Endothelial cell of umbilical vein (primary cell): ENCODE data around the gene CTNNB1. TPM values are rescaled to one million over a fixed set of nuclear protein-coding genes. Genes with fewer than 3 reads are reported as not detected.

Source experiments
- BruUV-seq: library from RNA; stranded (reverse); fragments of 400-500 nt; replicated peaks from 2 replicates; lab custom pipeline; 2021; lab: Mats Ljungman, UMichigan
- CTCF ChIA-PET: fragments of 300-600, 350-600 bp; sonication (Branson Sonifier 250); formaldehyde crosslinking; loops from one replicate; lab custom pipeline; 2021; ENCODE audit warnings: antibody characterized with exemption, inconsistent platforms; lab: Charles Lee
- POLR2A ChIA-PET: fragments of 300-600, 350-600 bp; sonication (Branson Sonifier 250); formaldehyde crosslinking; loops from one replicate; lab custom pipeline; 2021; ENCODE audit warnings: antibody characterized with exemption, inconsistent platforms; lab: Charles Lee
- DNase-seq: peaks from one replicate; pipeline ENCODE4 v3.0.0-alpha.2; 2011; ENCODE audit warnings: low read depth, low spot score
- FAIRE-seq: peaks from 2 replicates; lab custom pipeline; 2011; peaks lifted over from hg19 to GRCh38; lab: Jason Lieb, UNC
- H2AFZ ChIP-seq: 2 replicates; pipeline ENCODE4 v1.6.0; 2012; ENCODE audit warnings: low read depth, low read length, control low read depth, inconsistent platforms
- H3K27ac ChIP-seq: 2 replicates; pipeline ENCODE4 v1.5.1; 2011; ENCODE audit warnings: low read depth, mild to moderate bottlenecking, control low read depth, low read length, moderate library complexity; ENCODE audit not compliant: insufficient read depth
- H3K27me3 ChIP-seq, 2 experiments: 2 replicates each; pipeline versions ENCODE4 v1.6.0 to v1.6.1; 2011; ENCODE audit warnings: low read length in 2 of 2, mixed read lengths in 1 of 2; ENCODE audit not compliant: control insufficient read depth in 2 of 2, insufficient read depth in 2 of 2
- H3K36me3 ChIP-seq, 2 experiments: 2 replicates in 1 of 2; 3 replicates in 1 of 2; pipeline ENCODE4 v1.5.1; 2011; ENCODE audit warnings: low read length in 2 of 2, mild to moderate bottlenecking in 1 of 2, moderate library complexity in 1 of 2; ENCODE audit not compliant: control insufficient read depth in 2 of 2, insufficient read depth in 2 of 2; ENCODE audit errors: extremely low read depth in 1 of 2
- H3K4me1 ChIP-seq: 3 replicates; pipeline ENCODE4 v1.5.1; 2011; ENCODE audit warnings: mild to moderate bottlenecking, low read length; ENCODE audit not compliant: control insufficient read depth, insufficient read depth; ENCODE audit errors: extremely low read depth
- H3K4me2 ChIP-seq: 2 replicates; pipeline ENCODE4 v1.6.1; 2011; ENCODE audit warnings: low read length, control low read depth, mixed read lengths; ENCODE audit not compliant: insufficient read depth
- H3K4me3 ChIP-seq, 3 experiments: fragments of 200-600 bp in 1 of 3; sonication (generic), shearing (Covaris generic) in 1 of 3; replicated peaks in 1 of 3; 2 replicates each; pipeline ENCODE4 v1.5.1; 2011 to 2016; ENCODE audit warnings: control low read depth in 3 of 3, low read length in 3 of 3, mild to moderate bottlenecking in 2 of 3, inconsistent platforms in 1 of 3, low read depth in 1 of 3, moderate library complexity in 1 of 3; ENCODE audit not compliant: insufficient read depth in 1 of 3
- H3K79me2 ChIP-seq: 2 replicates; pipeline ENCODE4 v1.6.0; 2012; ENCODE audit warnings: low read length, inconsistent platforms; ENCODE audit not compliant: control insufficient read depth, insufficient read depth
- H3K9ac ChIP-seq: replicated peaks from 2 replicates; pipeline ENCODE3; 2011; ENCODE audit warnings: low read length, control low read depth; ENCODE audit not compliant: insufficient read depth; ENCODE audit errors: extremely low read depth
- H3K9me1 ChIP-seq: replicated peaks from 3 replicates; pipeline ENCODE4 v1.6.0; 2011; ENCODE audit warnings: mild to moderate bottlenecking, low read length; ENCODE audit not compliant: control insufficient read depth, insufficient read depth; ENCODE audit errors: extremely low read depth
- H3K9me3 ChIP-seq: replicated peaks from 2 replicates; pipeline ENCODE4 v1.5.1; 2012; ENCODE audit warnings: low read length, inconsistent platforms; ENCODE audit not compliant: control insufficient read depth, insufficient read depth
- H4K20me1 ChIP-seq: replicated peaks from 2 replicates; pipeline ENCODE3; 2011; ENCODE audit warnings: mild to moderate bottlenecking, low read length; ENCODE audit not compliant: control insufficient read depth, insufficient read depth; ENCODE audit errors: extremely low read depth
- EZH2 ChIP-seq: IDR thresholded peaks from 2 replicates; pipeline ENCODE4 v1.6.1; 2012; ENCODE audit warnings: borderline replicate concordance, low read depth, mild to moderate bottlenecking, moderate library complexity, low read length, inconsistent platforms; ENCODE audit not compliant: severe bottlenecking
- FOS ChIP-seq: IDR thresholded peaks from 2 replicates; pipeline ENCODE4 v1.6.1; 2011; ENCODE audit warnings: mild to moderate bottlenecking, low read length, moderate library complexity, borderline replicate concordance; ENCODE audit not compliant: insufficient read depth
- GATA2 ChIP-seq: IDR thresholded peaks from 2 replicates; pipeline ENCODE4 v1.7.0; 2011; ENCODE audit warnings: low read depth, mild to moderate bottlenecking, moderate library complexity, mixed read lengths, low read length; ENCODE audit not compliant: insufficient read length, insufficient read depth
- JUN ChIP-seq: IDR thresholded peaks from 2 replicates; pipeline ENCODE4 v1.6.1; 2011; ENCODE audit warnings: borderline replicate concordance, low read depth; ENCODE audit not compliant: insufficient read length, insufficient read depth
- MAX ChIP-seq: IDR thresholded peaks from 2 replicates; pipeline ENCODE4 v1.6.1; 2011; ENCODE audit not compliant: insufficient read depth, insufficient read length
- MYC ChIP-seq: IDR thresholded peaks from one replicate; pipeline ENCODE4 v1.6.1; 2011; ENCODE audit warnings: mild to moderate bottlenecking, low read depth, low read length
- POLR2A ChIP-seq: IDR thresholded peaks from 2 replicates; pipeline ENCODE4 v1.6.1; 2012; ENCODE audit warnings: low read depth, mild to moderate bottlenecking, control low read depth, low read length
- POLR2AphosphoS5 ChIP-seq: IDR thresholded peaks from 2 replicates; pipeline ENCODE4 v1.6.1; 2012; ENCODE audit warnings: low read depth, mild to moderate bottlenecking, control low read depth, low read length, moderate library complexity; ENCODE audit not compliant: insufficient read depth
- dilution Hi-C: fragments of 300-500 bp; cut with MboI; formaldehyde crosslinking; loops from one replicate; pipeline ENCODE4 v1.15.0; 2019; ENCODE audit warnings: low sequenced_read_pairs; ENCODE audit not compliant: extremely low pct_ligation_motif_present
- intact Hi-C: fragments of 100-400 bp; cut with micrococcal nuclease; formaldehyde crosslinking; loops from one replicate; pipeline ENCODE4 v1.10.0; 2022
- polyA plus RNA-seq, 4 experiments: library from polyadenylated mRNA; depleted of rRNA in 3 of 4; stranded (reverse) in 3 of 4; unstranded in 1 of 4; fragments of >200 nt; gene quantifications; 2 replicates each; pipeline versions ENCODE4 v1.2.1 to v1.2.3, GENCODE V29; 2011 to 2012; ENCODE audit warnings: missing spikeins in 1 of 4
- total RNA-seq: library from RNA; stranded (reverse); gene quantifications from 2 replicates; pipeline ENCODE4 v1.2.3, GENCODE V29; 2021
- TF ChIP-seq, protein P1 (sequence below), 2 donors: IDR thresholded peaks; 1 replicate in 1 of 2; 2 replicates in 1 of 2; pipeline ENCODE4 v1.5.1; 2011; ENCODE audit warnings: low read length in 2 of 2, mild to moderate bottlenecking in 2 of 2, moderate library complexity in 2 of 2, control low read depth in 1 of 2, inconsistent platforms in 1 of 2, low read depth in 1 of 2; ENCODE audit not compliant: insufficient read depth in 1 of 2; ENCODE audit errors: extremely low read depth in 1 of 2

CTNNB1 gene
- total and polyA plus RNA-seq, 2 donors (not counting 3 experiments of a cell fraction or from before 2014, with no cell fraction given): 513 to 906 TPM

DNA sequence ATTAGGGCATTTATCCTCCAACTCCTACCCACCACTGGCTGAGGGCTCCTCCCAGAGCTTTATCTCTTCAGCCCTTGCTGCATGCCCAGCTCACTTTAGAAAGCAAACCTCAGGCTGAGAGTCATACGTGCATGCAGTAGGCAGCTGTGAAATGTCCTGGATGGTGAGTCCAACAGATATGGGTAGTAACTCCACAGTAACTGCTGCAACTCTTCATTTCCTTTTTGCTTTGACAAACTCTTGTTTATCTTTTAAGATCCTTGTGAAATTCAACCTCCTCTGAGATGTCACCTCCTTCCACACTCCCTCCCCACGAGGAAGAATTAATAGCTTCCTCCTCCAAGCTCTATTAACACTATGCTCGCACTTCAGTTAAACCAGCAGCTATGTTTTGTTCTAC lies 35.9 kb upstream of the CTNNB1 start:
- no peak overlapping the region for H3K4me3 ChIP-seq
- DNase-seq (no peak), FAIRE-seq (no peak)
- H3K27me3 ChIP-seq: peaks cover 3% of the 10 kb centered on the region in 2 experiments
- TF ChIP-seq MAX (no peak), JUN (no peak), EZH2 (no peak), FOS (no peak), MYC (no peak), GATA2 (no peak), POLR2A (no peak), POLR2AphosphoS5 (no peak)
- TF ChIP-seq, protein P1, sequence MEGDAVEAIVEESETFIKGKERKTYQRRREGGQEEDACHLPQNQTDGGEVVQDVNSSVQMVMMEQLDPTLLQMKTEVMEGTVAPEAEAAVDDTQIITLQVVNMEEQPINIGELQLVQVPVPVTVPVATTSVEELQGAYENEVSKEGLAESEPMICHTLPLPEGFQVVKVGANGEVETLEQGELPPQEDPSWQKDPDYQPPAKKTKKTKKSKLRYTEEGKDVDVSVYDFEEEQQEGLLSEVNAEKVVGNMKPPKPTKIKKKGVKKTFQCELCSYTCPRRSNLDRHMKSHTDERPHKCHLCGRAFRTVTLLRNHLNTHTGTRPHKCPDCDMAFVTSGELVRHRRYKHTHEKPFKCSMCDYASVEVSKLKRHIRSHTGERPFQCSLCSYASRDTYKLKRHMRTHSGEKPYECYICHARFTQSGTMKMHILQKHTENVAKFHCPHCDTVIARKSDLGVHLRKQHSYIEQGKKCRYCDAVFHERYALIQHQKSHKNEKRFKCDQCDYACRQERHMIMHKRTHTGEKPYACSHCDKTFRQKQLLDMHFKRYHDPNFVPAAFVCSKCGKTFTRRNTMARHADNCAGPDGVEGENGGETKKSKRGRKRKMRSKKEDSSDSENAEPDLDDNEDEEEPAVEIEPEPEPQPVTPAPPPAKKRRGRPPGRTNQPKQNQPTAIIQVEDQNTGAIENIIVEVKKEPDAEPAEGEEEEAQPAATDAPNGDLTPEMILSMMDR (IDR thresholded peaks at IDR 0.05; ENCODE audit: extremely low read depth in 1 of 2, insufficient read depth in 1 of 2, low read depth in 1 of 2, low read length in 2 of 2): no peak
- no peaks in the 10 kb centered on the region for H3K79me2 ChIP-seq
- H3K9me3 ChIP-seq: no peaks in the 10 kb centered on the region
- no peak overlapping the region for H3K4me2 ChIP-seq
- dilution Hi-C loops (no loop called here), intact Hi-C loops (no loop called here)
- H2AFZ ChIP-seq: no peak overlapping the region
- no peak overlapping the region for H3K27ac ChIP-seq
- H4K20me1 ChIP-seq: no peaks in the 10 kb centered on the region
- CTCF ChIA-PET: no interaction called here
- BruUV-seq: no TSS peak
- H3K9ac ChIP-seq: no peak overlapping the region
- no peaks in the 10 kb centered on the region for H3K36me3 ChIP-seq
- no peaks in the 10 kb centered on the region for H3K9me1 ChIP-seq
- POLR2A ChIA-PET: no interaction called here
- peaks cover 5% of the 10 kb centered on the region for H3K4me1 ChIP-seq
